GM11168 (cell line): ENCODE data around the gene RIT1.

ENCODE experiments used
- in situ Hi-C: fragments of 300-500 bp; cut with MboI; formaldehyde crosslinking; loops from one replicate; pipeline ENCODE4 v1.12.0; 2022; ENCODE audit warnings: low sequenced_read_pairs; ENCODE audit not compliant: unreplicated experiment

The RIT1 gene, protein sequence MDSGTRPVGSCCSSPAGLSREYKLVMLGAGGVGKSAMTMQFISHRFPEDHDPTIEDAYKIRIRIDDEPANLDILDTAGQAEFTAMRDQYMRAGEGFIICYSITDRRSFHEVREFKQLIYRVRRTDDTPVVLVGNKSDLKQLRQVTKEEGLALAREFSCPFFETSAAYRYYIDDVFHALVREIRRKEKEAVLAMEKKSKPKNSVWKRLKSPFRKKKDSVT

DNA sequence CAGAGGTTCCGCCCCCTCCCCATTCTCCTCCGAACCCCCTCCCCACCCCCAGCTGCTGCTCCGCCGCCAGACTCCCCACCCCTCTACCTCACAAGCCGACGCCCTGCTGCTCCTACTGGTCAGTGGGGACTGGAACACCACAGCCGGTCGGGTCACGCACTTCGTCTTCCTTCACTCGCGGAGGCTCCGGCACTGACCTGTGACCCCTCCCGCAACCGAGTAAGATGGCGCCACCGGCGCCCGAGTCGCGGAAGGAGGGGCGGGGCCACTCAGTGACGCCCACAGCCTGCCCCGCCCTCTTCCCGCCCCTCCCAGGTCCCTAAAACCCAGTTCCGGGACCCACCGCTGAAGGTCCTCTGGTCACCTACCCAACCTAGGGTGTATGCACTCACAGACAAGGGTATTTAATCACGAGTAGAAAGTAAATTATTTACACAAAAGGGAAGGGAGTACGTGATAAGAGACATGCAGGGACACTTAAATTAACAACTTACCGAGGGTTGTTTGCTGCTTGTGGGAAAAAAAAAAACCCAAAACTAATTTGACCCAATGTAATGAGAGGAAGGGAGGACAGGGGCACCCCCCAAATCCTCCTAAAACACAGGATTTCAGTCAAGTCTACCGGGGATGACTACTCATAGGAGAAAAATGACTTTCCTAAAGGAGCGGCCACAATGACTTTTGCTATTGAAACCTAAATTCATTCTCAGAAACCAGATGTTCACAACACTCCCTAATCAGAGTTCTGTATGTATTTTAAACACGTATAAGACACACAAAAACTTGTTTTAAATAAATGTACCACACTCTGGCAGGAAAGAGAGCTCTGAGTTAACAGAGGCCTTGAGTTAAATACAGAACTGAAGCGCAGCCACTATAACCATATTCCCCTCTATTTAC, at the start of gene RIT1:
Gene RIT1, minus strand, starts transcription at position 194 of the 900 bp plus-strand sequence. CDS start 588 bp downstream, outside the sequence.
- in situ Hi-C loops: no loop called here

DNA sequence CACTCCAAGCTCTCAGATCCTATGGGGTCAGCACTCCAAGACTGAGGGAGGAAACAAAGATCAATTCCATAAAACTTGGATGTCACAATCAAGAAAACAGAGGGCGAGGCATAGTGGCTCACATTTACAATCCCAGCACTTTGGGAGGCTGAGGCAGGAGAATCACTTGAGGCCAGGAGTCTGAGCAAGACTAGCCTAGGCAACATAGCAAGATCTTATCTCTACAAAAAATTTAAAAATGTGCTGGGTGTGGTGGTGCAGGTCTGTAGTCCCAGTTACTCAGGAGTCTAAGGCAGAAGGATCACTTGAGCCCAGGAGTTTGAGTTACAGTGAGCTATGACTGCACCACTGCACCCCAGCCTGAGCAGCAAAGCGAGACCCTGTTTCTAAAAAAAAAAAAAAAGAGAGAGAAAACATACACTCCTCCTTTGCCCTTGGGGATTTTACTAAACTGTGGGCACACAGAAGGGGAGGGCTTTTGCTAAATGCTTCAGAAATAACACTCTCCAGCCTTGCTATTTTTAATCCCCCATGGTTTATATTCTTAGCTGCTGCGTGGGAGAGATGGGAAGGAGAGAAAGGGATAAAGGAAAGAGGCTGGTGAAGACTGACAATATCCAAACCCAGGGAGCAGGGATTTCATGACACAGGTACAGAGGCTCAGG, 49.1 kb upstream of the RIT1 start:
- in situ Hi-C loops: no loop called here

DNA sequence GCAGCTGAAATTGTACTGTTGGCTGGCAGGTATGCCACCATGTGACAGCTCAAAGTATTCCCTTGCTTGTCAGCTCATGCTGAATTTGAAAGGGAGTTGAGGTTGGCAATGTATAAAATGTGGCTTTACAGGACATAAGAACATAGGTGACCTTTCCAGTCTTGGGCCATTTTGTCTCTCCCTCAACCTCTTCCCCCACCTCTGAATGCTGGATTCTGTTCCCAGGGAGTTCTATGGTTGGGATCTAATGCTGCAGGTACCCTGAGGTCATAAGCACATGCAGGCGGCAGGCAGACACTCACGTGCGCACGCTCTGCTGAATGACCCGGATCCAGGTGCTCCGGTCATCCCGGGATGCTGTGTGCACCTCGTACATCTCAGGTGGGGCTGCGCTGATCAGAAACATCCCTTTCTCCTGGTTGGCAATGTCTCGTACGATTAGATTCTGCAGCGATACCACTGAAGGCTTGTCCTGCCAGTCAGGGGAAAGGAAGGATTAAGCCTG, 46.3 kb upstream of the RIT1 start:
- in situ Hi-C loops: no loop called here

DNA sequence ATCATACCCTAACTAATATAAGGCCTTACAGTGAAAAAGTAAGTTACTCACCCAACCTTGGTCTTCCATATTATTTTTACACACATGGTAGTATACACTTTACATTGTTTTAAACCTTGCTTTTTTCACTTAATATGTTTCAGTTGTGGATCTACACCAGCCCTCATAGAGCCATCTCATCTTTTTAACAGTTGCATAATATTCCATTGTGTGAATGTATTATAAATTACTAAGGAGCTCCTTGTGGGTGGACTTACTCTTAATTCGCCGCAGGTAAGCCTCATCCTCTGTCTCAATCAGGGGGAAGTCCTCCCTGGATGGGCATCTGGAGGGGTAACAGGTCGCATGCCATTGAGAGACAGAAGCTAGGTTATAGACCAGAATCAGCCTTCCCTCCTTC, 43.5 kb upstream of the RIT1 start:
- in situ Hi-C loops: no loop called here

DNA sequence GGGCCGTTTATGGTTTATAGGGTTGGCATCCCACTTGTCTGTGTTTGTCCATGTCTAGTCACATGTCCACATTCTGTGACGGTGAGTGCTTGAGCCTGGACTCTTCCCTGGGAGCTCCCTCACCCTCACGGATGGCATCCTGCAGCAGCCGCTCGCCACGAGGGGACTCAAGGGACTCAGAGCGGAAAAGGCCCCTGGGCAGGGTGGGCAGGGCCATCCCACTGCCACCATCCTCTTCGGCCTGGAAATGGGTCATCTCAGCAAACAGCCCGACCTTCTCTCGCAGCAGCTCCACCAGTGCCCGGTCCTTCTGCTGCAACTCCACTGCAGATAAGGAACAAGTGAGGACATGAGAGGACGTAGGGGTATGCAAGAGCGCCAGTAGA, 41.3 kb upstream of the RIT1 start:
- in situ Hi-C loops: no loop called here

DNA sequence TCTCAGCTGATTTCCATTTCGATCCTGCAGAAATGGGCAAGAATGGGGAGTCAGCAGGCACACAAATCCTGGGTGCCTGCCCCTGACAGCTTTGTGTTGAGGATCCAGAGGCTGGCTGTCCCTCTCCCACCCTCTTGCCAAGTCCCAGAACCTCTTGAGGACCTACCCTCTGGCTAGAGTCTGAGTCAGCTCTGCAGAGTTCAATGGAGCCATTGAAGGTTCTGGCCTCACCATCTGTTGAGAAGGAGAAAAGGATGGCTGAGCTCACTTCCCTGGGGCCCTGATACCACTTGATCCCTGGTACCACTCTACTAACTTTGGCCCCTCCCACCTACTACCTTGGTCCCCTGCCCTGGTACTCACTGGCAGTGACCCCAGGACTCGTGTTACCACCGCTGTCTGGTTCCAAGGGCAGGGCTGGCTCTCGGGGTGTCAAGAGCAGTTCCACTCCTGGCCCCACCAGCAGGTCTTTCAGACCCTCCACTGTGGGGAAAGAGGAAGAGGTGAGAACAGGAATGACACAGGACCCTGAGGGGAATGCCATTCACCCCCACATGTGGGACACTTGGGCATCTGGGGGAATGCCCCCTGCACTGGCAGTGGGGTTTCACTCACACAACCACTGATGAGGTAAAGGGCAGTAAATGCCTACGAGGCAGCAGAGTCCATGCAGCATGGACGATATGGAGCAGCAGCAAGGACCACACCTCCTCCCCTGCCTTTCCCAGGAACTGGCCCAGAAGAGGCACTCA, 40.8 kb upstream of the RIT1 start:
- in situ Hi-C loops: no loop called here

DNA sequence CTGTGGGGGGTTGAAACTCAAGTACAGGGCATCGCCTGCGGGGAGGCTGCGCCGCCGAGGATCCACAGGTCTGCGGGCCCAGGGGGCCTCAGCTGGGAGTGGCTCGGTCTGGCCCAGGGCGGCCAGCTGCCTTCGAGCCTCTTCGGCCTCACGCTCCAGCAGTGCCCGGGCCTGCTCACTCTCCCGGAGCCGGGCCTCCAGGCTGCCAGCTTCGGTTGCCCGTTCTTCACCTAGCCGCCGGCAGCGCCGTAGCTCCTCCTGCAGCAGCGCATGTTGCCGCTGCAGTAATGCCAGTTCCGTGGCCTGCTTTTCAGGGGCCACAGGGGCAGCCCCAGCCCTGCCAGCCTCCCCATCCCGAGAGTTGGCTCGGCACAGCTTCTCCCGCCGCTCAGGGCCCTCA, 39.7 kb upstream of the RIT1 start:
- in situ Hi-C loops: no loop called here

DNA sequence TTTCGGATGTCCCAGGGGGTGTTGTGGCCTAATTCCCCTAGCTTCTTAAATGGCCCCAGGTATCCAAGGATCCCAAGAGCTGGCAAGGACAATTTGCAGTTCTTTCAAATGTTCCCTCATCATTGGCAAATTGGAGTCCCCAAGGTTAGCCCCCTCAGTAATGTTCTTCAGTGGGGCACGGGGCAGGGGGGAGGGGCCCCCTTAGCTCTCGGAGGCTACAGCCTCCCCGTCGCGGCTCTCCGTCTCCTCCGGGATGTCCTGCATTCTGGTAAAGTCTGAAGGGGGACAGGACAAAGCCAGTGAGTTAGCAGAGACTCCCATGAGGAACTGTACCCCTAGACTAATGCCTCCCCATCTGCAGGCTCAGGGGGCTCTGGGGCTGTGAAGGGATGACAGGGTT, 36.6 kb upstream of the RIT1 start:
- in situ Hi-C loops: no loop called here

DNA sequence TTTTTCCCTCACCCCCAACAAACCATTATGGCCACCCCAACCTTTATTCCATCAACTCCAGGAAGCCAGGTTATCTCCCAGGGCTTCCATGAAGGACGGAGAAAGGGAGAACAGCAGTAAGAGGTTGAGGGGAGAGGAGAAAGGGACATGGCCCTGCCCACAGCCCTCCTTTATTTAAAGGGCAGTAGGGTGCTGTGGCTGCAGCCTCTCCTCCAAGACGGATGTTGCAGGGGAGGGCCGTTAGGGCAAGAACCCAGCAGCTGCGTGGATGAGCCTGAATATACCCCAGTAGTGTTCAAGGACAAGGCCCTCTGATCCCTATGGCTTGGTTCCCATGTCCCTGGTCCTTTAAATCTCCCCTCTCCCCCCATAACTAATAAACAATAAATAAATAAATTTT, 36.1 kb upstream of the RIT1 start:
- in situ Hi-C loops: no loop called here

DNA sequence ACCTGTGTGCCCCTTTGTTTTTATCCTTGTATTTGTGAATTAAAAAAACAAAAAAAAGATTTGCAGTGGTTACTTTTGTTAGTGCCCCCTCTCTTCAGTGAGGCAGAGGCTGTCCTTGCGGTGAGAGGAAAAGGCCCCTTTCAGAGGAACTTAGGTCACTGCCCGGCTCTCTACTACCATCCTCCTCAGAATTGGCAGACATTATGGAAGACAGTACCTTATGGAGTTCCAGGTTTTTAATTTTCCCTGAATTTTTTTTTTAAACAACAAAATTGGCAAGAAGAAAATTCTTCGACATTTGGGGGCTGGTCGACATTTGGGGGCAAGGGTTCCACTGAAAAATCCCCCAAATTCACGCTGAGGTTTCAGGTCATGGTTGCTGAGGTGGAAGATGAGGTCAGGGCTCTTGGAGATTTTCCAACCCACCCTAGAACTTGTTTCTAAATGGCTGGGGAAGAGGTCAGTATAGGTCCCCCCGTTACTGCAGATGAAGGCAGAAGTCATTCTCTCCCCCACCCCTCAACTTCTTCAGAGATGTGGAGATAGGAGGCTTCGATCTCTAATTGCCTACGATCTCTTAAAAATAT, 35.6 kb upstream of the RIT1 start:
- in situ Hi-C loops: no loop called here

DNA sequence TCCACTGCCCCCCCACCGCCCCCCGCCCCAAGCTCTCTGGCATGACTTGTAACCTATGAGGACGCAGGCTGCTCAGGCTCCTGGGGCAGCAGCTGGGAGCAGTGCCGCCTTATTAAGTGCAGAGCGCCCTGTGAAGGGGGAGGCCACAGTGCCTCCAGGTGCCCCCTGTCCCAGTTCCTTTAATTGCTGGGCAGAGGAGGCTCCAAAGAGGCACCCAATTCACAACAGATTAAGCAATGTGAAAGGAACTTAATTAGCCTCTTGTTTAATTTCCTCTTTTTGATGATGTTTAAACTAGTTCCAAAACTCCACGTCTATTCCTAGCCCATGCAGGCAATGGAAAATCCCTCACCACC, 33.3 kb upstream of the RIT1 start:
- in situ Hi-C loops: no loop called here

DNA sequence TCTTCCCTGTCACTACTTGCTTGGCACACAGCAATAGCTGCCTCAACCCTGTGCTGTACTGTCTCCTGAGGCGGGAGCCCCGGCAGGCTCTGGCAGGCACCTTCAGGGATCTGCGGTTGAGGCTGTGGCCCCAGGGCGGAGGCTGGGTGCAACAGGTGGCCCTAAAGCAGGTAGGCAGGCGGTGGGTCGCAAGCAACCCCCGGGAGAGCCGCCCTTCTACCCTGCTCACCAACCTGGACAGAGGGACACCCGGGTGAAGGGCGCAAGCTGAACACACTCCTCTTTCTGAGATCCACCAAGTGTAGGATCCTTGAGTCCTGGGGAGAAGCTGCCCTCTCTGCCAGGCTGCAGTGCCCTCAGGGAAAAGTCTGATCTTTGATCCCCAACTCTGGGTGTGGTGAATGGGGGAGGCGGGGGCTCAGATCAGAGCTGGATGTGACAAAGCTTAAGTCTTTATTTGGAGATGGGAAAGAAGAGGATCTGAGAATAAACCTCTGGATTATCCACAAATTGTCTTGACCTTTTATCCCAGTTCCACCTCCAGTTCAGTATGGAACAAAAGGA, 31.5 kb upstream of the RIT1 start:
- in situ Hi-C loops: no loop called here

DNA sequence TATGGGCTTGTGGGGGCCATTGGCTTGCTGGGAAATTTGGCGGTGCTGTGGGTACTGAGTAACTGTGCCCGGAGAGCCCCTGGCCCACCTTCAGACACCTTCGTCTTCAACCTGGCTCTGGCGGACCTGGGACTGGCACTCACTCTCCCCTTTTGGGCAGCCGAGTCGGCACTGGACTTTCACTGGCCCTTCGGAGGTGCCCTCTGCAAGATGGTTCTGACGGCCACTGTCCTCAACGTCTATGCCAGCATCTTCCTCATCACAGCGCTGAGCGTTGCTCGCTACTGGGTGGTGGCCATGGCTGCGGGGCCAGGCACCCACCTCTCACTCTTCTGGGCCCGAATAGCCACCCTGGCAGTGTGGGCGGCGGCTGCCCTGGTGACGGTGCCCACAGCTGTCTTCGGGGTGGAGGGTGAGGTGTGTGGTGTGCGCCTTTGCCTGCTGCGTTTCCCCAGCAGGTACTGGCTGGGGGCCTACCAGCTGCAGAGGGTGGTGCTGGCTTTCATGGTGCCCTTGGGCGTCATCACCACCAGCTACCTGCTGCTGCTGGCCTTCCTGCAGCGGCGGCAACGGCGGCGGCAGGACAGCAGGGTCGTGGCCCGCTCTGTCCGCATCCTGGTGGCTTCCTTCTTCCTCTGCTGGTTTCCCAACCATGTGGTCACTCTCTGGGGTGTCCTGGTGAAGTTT, 30.8 kb upstream of the RIT1 start:
- in situ Hi-C loops: no loop called here

DNA sequence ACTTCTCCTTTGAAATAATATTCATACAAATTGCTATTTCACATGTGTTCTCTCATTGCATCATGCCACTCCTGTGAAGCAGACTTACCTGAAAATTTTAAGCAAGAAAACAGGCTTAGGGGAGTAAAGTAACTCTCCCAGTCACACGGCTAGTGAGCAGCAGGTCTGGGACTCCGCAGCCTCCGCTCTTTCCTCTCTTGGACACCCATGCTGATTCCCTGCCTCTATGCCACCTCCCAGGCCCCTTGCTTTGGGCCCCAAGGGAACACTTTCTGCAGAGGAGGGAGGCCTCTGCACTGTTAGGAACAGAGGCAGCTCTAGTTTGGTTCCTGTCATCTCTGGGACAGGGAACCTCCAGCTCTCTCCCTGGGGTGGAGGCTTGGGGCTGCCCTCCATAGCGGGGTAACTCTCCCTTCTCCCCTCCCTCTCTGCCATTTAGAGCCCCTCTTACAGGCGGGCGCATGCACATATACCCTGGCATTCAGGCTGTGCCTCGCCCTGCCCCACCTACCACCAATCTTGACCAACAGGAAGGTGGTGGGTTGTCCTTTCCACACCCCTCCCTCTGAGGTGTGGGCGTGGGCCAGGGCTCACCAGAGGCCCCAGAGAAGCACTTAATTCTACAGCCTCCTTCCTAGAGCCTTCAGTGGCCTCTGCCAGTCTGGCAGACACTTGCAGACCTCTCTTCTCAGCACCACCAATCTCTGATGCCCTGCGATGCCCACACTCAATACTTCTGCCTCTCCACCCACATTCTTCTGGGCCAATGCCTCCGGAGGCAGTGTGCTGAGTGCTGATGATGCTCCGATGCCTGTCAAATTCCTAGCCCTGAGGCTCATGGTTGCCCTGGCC, 30.1 kb upstream of the RIT1 start, which contains the start of gene RXFP4:
Gene RXFP4, plus strand, starts transcription at position 646 of the 852 bp plus-strand sequence. Its CDS starts 72 bp downstream, at position 718.
- in situ Hi-C loops: no loop called here

DNA sequence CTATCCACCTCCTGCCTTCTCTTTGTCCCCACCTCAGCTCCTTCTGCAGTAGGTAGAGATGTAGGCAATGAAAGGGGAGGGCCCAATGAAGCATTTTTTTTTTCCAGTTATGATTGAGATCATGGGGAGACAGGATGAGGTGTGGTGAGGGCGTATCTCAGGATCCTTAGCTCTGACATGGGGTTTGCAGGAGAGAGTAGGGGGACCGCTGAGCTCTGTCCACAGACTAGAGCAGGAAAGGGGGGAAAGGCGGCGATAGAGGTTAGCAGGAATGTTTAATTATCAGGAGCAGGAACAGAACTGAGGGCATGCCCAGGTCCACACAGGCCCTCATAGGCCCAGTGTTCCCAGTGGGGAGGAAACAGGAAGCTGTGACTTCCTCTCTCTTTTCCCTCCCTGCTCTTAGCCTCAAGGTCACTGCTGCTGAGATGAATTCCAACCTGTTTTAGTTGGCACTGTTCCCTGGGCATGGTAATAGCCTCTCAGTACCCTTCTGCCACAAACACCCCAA, 29.4 kb upstream of the RIT1 start:
- in situ Hi-C loops: no loop called here

DNA sequence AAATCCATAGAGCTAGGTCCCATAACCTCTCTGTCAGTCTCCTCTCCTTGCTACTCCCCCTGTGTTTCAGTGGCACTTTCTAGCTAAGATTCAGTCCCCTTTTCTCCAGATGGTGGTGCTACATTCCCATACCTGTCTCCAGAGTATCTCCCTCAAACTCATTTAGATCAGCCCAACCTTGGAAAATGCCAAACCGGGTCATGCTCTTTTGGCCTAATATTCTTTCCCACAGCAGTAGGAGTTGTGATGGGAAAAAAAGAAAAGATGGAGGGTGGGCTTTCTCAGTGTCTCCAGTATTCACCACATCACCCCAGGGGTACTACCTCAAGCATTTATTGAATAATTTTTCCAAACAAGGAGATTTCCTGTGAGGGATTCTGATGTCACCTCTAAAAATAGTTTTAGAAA, 27.1 kb upstream of the RIT1 start:
- in situ Hi-C loops: loop anchor here (5.0 kb wide), 1 partner anchor 49 kb away; no protein-coding TSS in a partner anchor

DNA sequence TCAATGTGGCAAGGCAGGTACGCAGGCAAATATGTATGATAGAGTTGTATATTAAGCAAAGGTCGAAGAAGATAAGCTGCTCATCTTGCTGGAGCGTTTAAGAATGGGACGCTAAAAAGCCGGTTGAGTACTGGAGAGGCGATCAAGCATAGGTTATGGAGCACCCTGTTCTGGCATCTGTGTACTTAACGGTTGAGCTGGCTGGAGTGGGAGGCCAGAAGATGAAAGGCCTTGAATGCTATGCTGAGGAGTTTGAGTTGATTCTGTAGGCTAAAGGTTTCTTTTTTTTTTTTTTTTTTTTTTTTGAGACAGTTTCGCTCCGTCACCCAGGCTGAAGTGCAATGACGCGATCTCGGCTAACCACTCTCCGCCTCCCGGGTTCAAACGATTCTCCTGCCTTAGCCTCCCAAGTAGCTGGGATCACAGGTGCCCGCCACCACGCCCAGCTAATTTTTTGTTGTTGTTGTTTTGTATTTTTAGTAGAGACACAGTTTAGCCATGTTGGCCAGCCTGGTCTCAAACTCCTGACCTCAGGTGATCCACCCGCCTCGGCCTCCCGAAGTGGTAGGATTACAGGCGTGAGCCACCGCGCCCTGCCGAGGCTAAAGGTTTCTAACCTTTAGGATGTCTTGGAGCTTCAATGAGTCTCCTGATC, 23.9 kb upstream of the RIT1 start:
- in situ Hi-C loops: loop anchor here (5.0 kb wide), 1 partner anchor 52 kb away; no protein-coding TSS in a partner anchor
